Neuronal stem cell (in vitro differentiated cells): ENCODE results near the gene CDC27.
"Not testable (repeated sequence)": the region's sequence is repeated elsewhere in the genome, so short reads cannot be mapped to it uniquely, and the experiment has no call there.

ENCODE experiments used
- DNase-seq: peaks from one replicate; pipeline ENCODE4 v3.0.0-alpha.2; 2013; ENCODE audit warnings: low spot score
- H2AFZ ChIP-seq: one replicate; pipeline ENCODE4 v1.6.1; 2013; ENCODE audit warnings: mild to moderate bottlenecking, low read length, inconsistent platforms
- H2AK5ac ChIP-seq: 2 replicates; pipeline ENCODE4 v1.6.1; 2013; ENCODE audit warnings: low read depth, mild to moderate bottlenecking, inconsistent platforms, low read length, moderate library complexity, mixed read lengths
- H2BK120ac ChIP-seq: 2 replicates; pipeline ENCODE4 v1.6.1; 2013; ENCODE audit warnings: low read depth, mild to moderate bottlenecking, inconsistent platforms, low read length, moderate library complexity, mixed read lengths
- H2BK12ac ChIP-seq: one replicate; pipeline ENCODE4 v1.6.1; 2013; ENCODE audit warnings: low read length, inconsistent platforms
- H2BK15ac ChIP-seq: 2 replicates; pipeline ENCODE4 v1.6.1; 2013; ENCODE audit warnings: mild to moderate bottlenecking, low read length, inconsistent platforms, mixed read lengths
- H2BK5ac ChIP-seq: one replicate; pipeline ENCODE4 v1.6.1; 2013; ENCODE audit warnings: inconsistent platforms, mild to moderate bottlenecking, low read length, moderate library complexity
- H3K14ac ChIP-seq: one replicate; pipeline ENCODE4 v1.6.1; 2013; ENCODE audit warnings: low read length, inconsistent platforms
- H3K18ac ChIP-seq: 2 replicates; pipeline ENCODE4 v1.6.1; 2013; ENCODE audit warnings: low read length, inconsistent platforms
- H3K23ac ChIP-seq: 2 replicates; pipeline ENCODE4 v1.6.1; 2013; ENCODE audit warnings: low read depth, mild to moderate bottlenecking, mixed read lengths, low read length, inconsistent platforms; ENCODE audit not compliant: poor library complexity
- H3K27ac ChIP-seq: replicated peaks from 3 replicates; pipeline ENCODE4 v1.5.1; 2013; ENCODE audit warnings: low read length, inconsistent platforms
- H3K27me3 ChIP-seq, 3 experiments: 2 replicates each; pipeline ENCODE4 v1.6.1; 2013; ENCODE audit warnings: low read length in 3 of 3, mild to moderate bottlenecking in 2 of 3, inconsistent platforms in 1 of 3, low read depth in 1 of 3, mixed read lengths in 1 of 3, moderate library complexity in 1 of 3; ENCODE audit not compliant: control insufficient read depth in 3 of 3, insufficient read depth in 3 of 3
- H3K36me3 ChIP-seq, 2 donors: replicated peaks in 1 of 2; 2 replicates each; pipeline ENCODE4 v1.6.1; 2013; ENCODE audit warnings: low read length in 2 of 2; ENCODE audit not compliant: control insufficient read depth in 2 of 2, insufficient read depth in 2 of 2
- H3K4ac ChIP-seq: 2 replicates; pipeline ENCODE4 v1.6.1; 2013; ENCODE audit warnings: inconsistent platforms, mild to moderate bottlenecking, low read length, moderate library complexity
- H3K4me1 ChIP-seq, 2 donors: 1 replicate in 1 of 2; 2 replicates in 1 of 2; pipeline ENCODE4 v1.6.1; 2013; ENCODE audit warnings: low read length in 2 of 2, low read depth in 1 of 2; ENCODE audit not compliant: control insufficient read depth in 2 of 2, insufficient read depth in 1 of 2
- H3K4me2 ChIP-seq: one replicate; pipeline ENCODE4 v1.6.1; 2013; ENCODE audit warnings: mild to moderate bottlenecking, low read length, inconsistent platforms; ENCODE audit not compliant: insufficient read depth, poor library complexity, severe bottlenecking
- H3K4me3 ChIP-seq, 2 donors: 2 replicates each; pipeline ENCODE4 v1.5.1; 2013; ENCODE audit warnings: low read length in 2 of 2, mild to moderate bottlenecking in 2 of 2, inconsistent platforms in 1 of 2, moderate library complexity in 1 of 2
- H3K79me1 ChIP-seq: one replicate; pipeline ENCODE4 v1.6.1; 2013; ENCODE audit warnings: low read depth, mild to moderate bottlenecking, inconsistent platforms, low read length, moderate library complexity
- H3K9ac ChIP-seq: one replicate; pipeline ENCODE4 v1.6.1; 2013; ENCODE audit warnings: mild to moderate bottlenecking, low read depth, low read length, inconsistent platforms; ENCODE audit not compliant: poor library complexity
- H3K9me3 ChIP-seq, 2 donors: replicated peaks in 1 of 2; 2 replicates each; pipeline versions ENCODE3 to v1.6.1; 2013; ENCODE audit warnings: low read length in 2 of 2, mild to moderate bottlenecking in 2 of 2, inconsistent platforms in 1 of 2, low read depth in 1 of 2, mixed read lengths in 1 of 2, moderate library complexity in 1 of 2; ENCODE audit not compliant: control insufficient read depth in 2 of 2, insufficient read depth in 1 of 2
- H4K8ac ChIP-seq: one replicate; pipeline ENCODE4 v1.6.1; 2013; ENCODE audit warnings: low read depth, mild to moderate bottlenecking, inconsistent platforms, low read length, moderate library complexity
- H4K91ac ChIP-seq: one replicate; pipeline ENCODE4 v1.6.1; 2013; ENCODE audit warnings: low read length, low read depth, mild to moderate bottlenecking, inconsistent platforms; ENCODE audit not compliant: poor library complexity
- WGBS, 2 donors: extraction: QIAGEN DNeasy Blood & Tissue Kit; methylation state at CpG; one replicate each; pipeline ENCODE4 v1.1.7; 2013; ENCODE audit warnings: missing lambda C conversion rate in 2 of 2, mixed read lengths in 1 of 2; ENCODE audit not compliant: insufficient read length in 2 of 2, insufficient replicate concordance in 1 of 2; ENCODE audit errors: extremely low coverage in 2 of 2; 5-methylcytosine and 5-hydroxymethylcytosine counted together

CDC27 gene

GRCh38 chr17:47180988-47181387 is 8.1 kb downstream of the CDC27 start:
- not testable (repeated sequence) for H2AK5ac ChIP-seq, H2BK15ac ChIP-seq, H2BK12ac ChIP-seq, H4K91ac ChIP-seq, H2AFZ ChIP-seq, H3K18ac ChIP-seq, H3K23ac ChIP-seq, DNase-seq, H3K4me3 ChIP-seq, H3K27me3 ChIP-seq, H3K14ac ChIP-seq, H3K4me2 ChIP-seq, H3K4ac ChIP-seq, H3K4me1 ChIP-seq, H3K79me1 ChIP-seq, H3K9ac ChIP-seq, H3K27ac ChIP-seq, H2BK120ac ChIP-seq, H2BK5ac ChIP-seq, H3K9me3 ChIP-seq, H4K8ac ChIP-seq
- no CpG with 5 or more reads among the region's 4 CpGs for WGBS, 2 donors
- peaks cover 7 to 86% of the 10 kb centered on the region in 2 donors for H3K36me3 ChIP-seq

DNA sequence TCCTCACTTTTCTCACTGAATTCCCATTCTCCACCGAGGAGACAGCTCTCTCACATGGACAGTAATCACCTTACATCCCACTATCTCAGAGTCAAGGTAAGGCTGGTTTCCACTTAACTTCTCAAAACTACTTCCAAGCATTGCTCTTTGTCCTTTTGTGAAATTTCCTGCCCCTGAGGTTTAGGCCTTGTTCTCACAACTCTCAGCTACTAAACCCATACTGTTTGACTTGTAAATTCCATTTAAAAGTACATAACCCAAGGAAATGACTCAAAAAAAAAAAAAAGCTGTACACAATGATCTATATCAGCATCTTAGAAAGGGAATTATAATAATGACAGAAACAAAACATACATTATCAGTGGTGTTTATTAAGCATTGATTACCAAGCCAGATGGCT is 8.8 kb downstream of the CDC27 start:
- H2BK15ac ChIP-seq = no peak overlapping the region
- no peak overlapping the region for H2AK5ac ChIP-seq
- no peak overlapping the region for H3K18ac ChIP-seq
- no CpG with 5 or more reads among the region's 1 CpG for WGBS, 2 donors
- H2BK12ac ChIP-seq = no peak overlapping the region
- H3K9me3 ChIP-seq = no peaks in the 10 kb centered on the region
- no peak overlapping the region for H3K14ac ChIP-seq
- no peak overlapping the region for H3K4me2 ChIP-seq
- DNase-seq = no peak
- no peaks in the 10 kb centered on the region for H3K27me3 ChIP-seq
- H3K36me3 ChIP-seq = peaks cover 7 to 87% of the 10 kb centered on the region in 2 donors
- no peak overlapping the region for H3K9ac ChIP-seq
- H4K91ac ChIP-seq = no peak overlapping the region
- H3K79me1 ChIP-seq = peaks cover 7% of the 10 kb centered on the region
- no peak overlapping the region for H3K4me3 ChIP-seq
- H2AFZ ChIP-seq = no peak overlapping the region
- peaks cover 0 to 2% of the 10 kb centered on the region in 2 donors for H3K4me1 ChIP-seq
- no peak overlapping the region for H2BK120ac ChIP-seq
- no peak overlapping the region for H3K27ac ChIP-seq
- H4K8ac ChIP-seq = no peak overlapping the region
- no peak overlapping the region for H3K4ac ChIP-seq
- no peak overlapping the region for H2BK5ac ChIP-seq
- no peak overlapping the region for H3K23ac ChIP-seq

DNA sequence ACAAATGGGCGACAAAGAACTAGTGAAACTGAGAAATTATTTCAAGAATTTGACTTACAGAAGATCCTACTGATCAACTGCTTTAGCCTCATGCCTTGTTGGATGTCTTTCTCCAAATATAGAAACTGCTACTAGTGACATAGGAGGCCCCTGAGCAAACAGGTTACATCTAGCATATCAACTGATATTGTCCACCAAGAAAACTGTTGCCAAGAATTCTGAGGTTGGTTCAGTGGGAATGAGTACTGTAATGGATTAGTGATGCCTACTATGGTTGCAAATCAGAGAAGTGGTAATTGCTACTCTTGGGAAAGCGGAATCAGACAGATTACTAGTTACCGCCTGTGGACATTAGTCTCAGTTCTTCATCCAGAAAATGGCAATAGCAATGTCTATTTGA is 10.0 kb downstream of the CDC27 start:
- Histone ChIP-seq H3K36me3 (peaks cover 7 to 95% of the 10 kb centered on the region in 2 donors), H3K27ac (no peak overlapping the region), H3K79me1 (peaks cover 7% of the 10 kb centered on the region), H4K8ac (no peak overlapping the region), H2BK12ac (no peak overlapping the region), H2BK5ac (no peak overlapping the region), H2AK5ac (no peak overlapping the region), H3K4me1 (no peaks in the 10 kb centered on the region), H3K27me3 (no peaks in the 10 kb centered on the region), H2AFZ (no peak overlapping the region), H3K9ac (no peak overlapping the region), H2BK120ac (no peak overlapping the region), H3K4me3 (no peak overlapping the region), H3K4me2 (no peak overlapping the region), H3K4ac (no peak overlapping the region), H3K9me3 (no peaks in the 10 kb centered on the region), H3K18ac (no peak overlapping the region), H3K14ac (no peak overlapping the region), H4K91ac (no peak overlapping the region), H2BK15ac (no peak overlapping the region), H3K23ac (no peak overlapping the region)
- WGBS, 2 donors = no CpG with 5 or more reads among the region's 3 CpGs
- DNase-seq = no peak

- H4K91ac ChIP-seq = no peak overlapping the region
- H2BK120ac ChIP-seq = no peak overlapping the region
- no peak overlapping the region for H2AK5ac ChIP-seq
- H3K4me2 ChIP-seq = no peak overlapping the region
- no peak overlapping the region for H2BK5ac ChIP-seq
- no peaks in the 10 kb centered on the region for H3K9me3 ChIP-seq
- H3K27me3 ChIP-seq = no peaks in the 10 kb centered on the region
- H3K9ac ChIP-seq = no peak overlapping the region
- no peak overlapping the region for H2AFZ ChIP-seq
- no peak overlapping the region for H2BK15ac ChIP-seq
- no peaks in the 10 kb centered on the region for H3K4me1 ChIP-seq
- H3K27ac ChIP-seq = no peak overlapping the region
- H3K36me3 ChIP-seq = peaks cover 8 to 97% of the 10 kb centered on the region in 2 donors
- no CpG with 5 or more reads among the region's 7 CpGs for WGBS, 2 donors
- no peak overlapping the region for H3K4me3 ChIP-seq
- H3K14ac ChIP-seq = no peak overlapping the region
- H4K8ac ChIP-seq = no peak overlapping the region
- no peak overlapping the region for H2BK12ac ChIP-seq
- no peak for DNase-seq
- H3K23ac ChIP-seq = no peak overlapping the region
- no peak overlapping the region for H3K18ac ChIP-seq
- H3K79me1 ChIP-seq = peaks cover 7% of the 10 kb centered on the region
- no peak overlapping the region for H3K4ac ChIP-seq
Measured at GRCh38 chr17:47177261-47177660, 11.8 kb downstream of the CDC27 start.
